Measurements from ENCODE around the gene FRK.

GRCh38 chr6:115898246-115898645 lies 162.4 kb downstream of the FRK start:
- TF ChIP-seq POLR2A (IDR thresholded peaks at IDR 0.05), result no peak
- TF ChIP-seq, protein P1, sequence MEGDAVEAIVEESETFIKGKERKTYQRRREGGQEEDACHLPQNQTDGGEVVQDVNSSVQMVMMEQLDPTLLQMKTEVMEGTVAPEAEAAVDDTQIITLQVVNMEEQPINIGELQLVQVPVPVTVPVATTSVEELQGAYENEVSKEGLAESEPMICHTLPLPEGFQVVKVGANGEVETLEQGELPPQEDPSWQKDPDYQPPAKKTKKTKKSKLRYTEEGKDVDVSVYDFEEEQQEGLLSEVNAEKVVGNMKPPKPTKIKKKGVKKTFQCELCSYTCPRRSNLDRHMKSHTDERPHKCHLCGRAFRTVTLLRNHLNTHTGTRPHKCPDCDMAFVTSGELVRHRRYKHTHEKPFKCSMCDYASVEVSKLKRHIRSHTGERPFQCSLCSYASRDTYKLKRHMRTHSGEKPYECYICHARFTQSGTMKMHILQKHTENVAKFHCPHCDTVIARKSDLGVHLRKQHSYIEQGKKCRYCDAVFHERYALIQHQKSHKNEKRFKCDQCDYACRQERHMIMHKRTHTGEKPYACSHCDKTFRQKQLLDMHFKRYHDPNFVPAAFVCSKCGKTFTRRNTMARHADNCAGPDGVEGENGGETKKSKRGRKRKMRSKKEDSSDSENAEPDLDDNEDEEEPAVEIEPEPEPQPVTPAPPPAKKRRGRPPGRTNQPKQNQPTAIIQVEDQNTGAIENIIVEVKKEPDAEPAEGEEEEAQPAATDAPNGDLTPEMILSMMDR (IDR thresholded peaks at IDR 0.05), result no peak

Data from lower leg skin (tissue), 3 donors.